ENCODE data around the gene STRAP. TPM values are rescaled to one million over a fixed set of nuclear protein-coding genes. Genes with fewer than 3 reads are reported as not detected.

Gene STRAP
- total RNA-seq, 4 donors from 2014 or later: 26.5 to 38.8 (median 34.7) TPM

DNA sequence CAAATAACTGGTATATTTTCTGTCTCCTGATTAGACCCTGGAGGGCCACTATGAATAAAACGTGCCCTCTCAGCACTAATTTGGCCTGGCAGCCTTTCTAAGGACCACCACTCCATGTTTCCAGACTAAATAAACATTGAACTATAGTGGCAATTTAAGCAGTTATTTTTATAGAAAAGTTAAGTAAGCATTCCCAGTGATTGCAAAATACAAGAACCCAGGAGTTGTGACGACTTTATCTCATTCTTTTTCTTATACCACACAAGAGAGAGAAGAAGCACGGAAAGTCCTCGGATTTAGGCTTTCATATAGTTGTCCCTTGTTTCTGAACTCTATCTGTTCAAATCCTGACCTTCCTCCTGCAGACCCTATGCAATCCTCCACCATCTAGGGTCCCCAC lies 23.1 kb upstream of the STRAP start:
- no peak for DNase-seq
- Histone ChIP-seq H3K4me1 (no peaks in the 10 kb centered on the region), H3K9me3 (no peaks in the 10 kb centered on the region), H3K4me3 (no peak overlapping the region), H3K27me3 (no peaks in the 10 kb centered on the region), H3K36me3 (no peaks in the 10 kb centered on the region), H3K27ac (no peak overlapping the region)
- TF ChIP-seq POLR2A (IDR thresholded peaks at IDR 0.05): no peak
- no peak for TF ChIP-seq CTCF (IDR thresholded peaks at IDR 0.05)

DNA sequence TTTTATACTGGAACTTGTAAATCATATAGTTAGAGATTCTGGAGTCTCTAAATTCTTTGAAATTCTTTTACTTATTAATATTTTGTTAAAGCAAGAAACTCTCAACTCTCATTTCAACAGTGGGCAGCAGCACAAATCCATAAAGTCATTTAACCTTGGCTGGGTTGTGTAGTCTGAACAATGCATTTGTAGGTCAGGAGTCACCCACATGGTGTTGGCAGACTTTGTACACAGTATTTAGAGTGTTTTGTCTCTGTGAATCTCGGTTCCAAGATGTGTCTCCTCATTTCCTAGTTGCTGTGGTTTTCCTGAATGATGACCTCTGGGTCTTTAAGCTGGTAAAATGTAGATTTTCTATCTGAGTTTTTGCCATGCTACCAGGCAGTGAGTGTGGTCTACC lies 20.8 kb upstream of the STRAP start:
- H3K4me3 ChIP-seq: no peak overlapping the region
- H3K27ac ChIP-seq: no peak overlapping the region
- DNase-seq: no peak
- no peaks in the 10 kb centered on the region for H3K36me3 ChIP-seq
- TF ChIP-seq POLR2A (IDR thresholded peaks at IDR 0.05): no peak
- no peak for TF ChIP-seq CTCF (IDR thresholded peaks at IDR 0.05)
- H3K4me1 ChIP-seq: no peaks in the 10 kb centered on the region
- no peaks in the 10 kb centered on the region for H3K27me3 ChIP-seq
- no peaks in the 10 kb centered on the region for H3K9me3 ChIP-seq

GRCh38 chr12:15862840-15863239 lies 19.3 kb upstream of the STRAP start:
- no peak for DNase-seq

GRCh38 chr12:15863372-15863771 lies 18.8 kb upstream of the STRAP start:
- no peak overlapping the region for H3K27ac ChIP-seq
- no peak overlapping the region for H3K4me3 ChIP-seq
- no peaks in the 10 kb centered on the region for H3K36me3 ChIP-seq
- no peaks in the 10 kb centered on the region for H3K27me3 ChIP-seq
- H3K4me1 ChIP-seq: no peaks in the 10 kb centered on the region
- TF ChIP-seq POLR2A (IDR thresholded peaks at IDR 0.05): no peak
- no peak for TF ChIP-seq CTCF (IDR thresholded peaks at IDR 0.05)
- H3K9me3 ChIP-seq: no peaks in the 10 kb centered on the region
- no peak for DNase-seq

More at GRCh38 chr12:15862840-15863239, 19.3 kb upstream of the STRAP start:
- H3K36me3 ChIP-seq: no peaks in the 10 kb centered on the region
- no peak for TF ChIP-seq CTCF (IDR thresholded peaks at IDR 0.05)
- no peak for TF ChIP-seq POLR2A (IDR thresholded peaks at IDR 0.05)
- no peaks in the 10 kb centered on the region for H3K27me3 ChIP-seq
- no peak overlapping the region for H3K4me3 ChIP-seq
- H3K9me3 ChIP-seq: no peaks in the 10 kb centered on the region
- H3K4me1 ChIP-seq: no peaks in the 10 kb centered on the region
- no peak overlapping the region for H3K27ac ChIP-seq

DNA sequence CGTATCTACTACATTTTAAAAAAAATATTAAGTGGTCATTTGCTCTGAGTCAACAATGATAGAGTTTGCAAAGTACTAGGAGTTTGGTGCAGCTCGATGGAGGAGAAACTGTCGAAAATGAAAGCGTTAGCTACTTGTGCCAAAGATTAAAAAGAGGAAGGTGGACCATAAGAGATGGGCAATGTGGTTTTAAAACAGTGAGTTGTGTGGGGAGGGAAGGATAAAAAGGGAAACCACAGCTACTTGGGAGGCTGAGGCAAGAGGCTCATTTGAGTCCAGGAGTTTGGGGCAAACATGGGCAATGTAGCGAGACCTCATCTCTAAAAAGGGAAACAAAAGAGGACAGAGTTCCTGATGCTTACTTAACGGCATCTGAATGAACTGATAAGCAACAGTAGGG lies 18.2 kb upstream of the STRAP start:
- H3K36me3 ChIP-seq: no peaks in the 10 kb centered on the region
- H3K9me3 ChIP-seq: no peaks in the 10 kb centered on the region
- TF ChIP-seq CTCF (IDR thresholded peaks at IDR 0.05): no peak
- no peak for TF ChIP-seq POLR2A (IDR thresholded peaks at IDR 0.05)
- no peak overlapping the region for H3K27ac ChIP-seq
- H3K27me3 ChIP-seq: no peaks in the 10 kb centered on the region
- H3K4me1 ChIP-seq: no peaks in the 10 kb centered on the region
- DNase-seq: no peak
- no peak overlapping the region for H3K4me3 ChIP-seq

GRCh38 chr12:15868186-15868585 lies 14.0 kb upstream of the STRAP start:
- Histone ChIP-seq H3K27me3 (no peaks in the 10 kb centered on the region), H3K36me3 (no peaks in the 10 kb centered on the region)
- TF ChIP-seq POLR2A (IDR thresholded peaks at IDR 0.05) (no peak), CTCF (IDR thresholded peaks at IDR 0.05) (no peak)

More at GRCh38 chr12:15868186-15868585, 14.0 kb upstream of the STRAP start:
- no peak for DNase-seq
- no peak overlapping the region for H3K4me3 ChIP-seq
- no peaks in the 10 kb centered on the region for H3K4me1 ChIP-seq
- no peaks in the 10 kb centered on the region for H3K9me3 ChIP-seq
- H3K27ac ChIP-seq: no peak overlapping the region
